SJCRH30 (cell line): ENCODE data around the gene NLRC5. TPM values are rescaled to one million over a fixed set of nuclear protein-coding genes. Genes with fewer than 3 reads are reported as not detected.
"Not testable (repeated sequence)": the region's sequence is repeated elsewhere in the genome, so short reads cannot be mapped to it uniquely, and the experiment has no call there.

Experiments used
- DNase-seq, 2 experiments: peaks; one replicate each; pipeline ENCODE4 v3.0.0-alpha.2; 2015 to 2020
- H3K27ac ChIP-seq: fragments of 250-450 bp; sonication (Bioruptor Pico); 2 replicates; pipeline ENCODE4 v1.5.1; 2020; ENCODE audit warnings: mild to moderate bottlenecking, moderate library complexity
- H3K27me3 ChIP-seq: fragments of 250-450 bp; sonication (Bioruptor Pico); 2 replicates; pipeline ENCODE4 v1.5.1; 2020; ENCODE audit warnings: mild to moderate bottlenecking, moderate library complexity
- H3K36me3 ChIP-seq: fragments of 250-450 bp; sonication (Bioruptor Pico); 2 replicates; pipeline ENCODE4 v1.5.1; 2020; ENCODE audit warnings: mild to moderate bottlenecking, moderate library complexity
- H3K4me1 ChIP-seq: fragments of 250-450 bp; sonication (Bioruptor Pico); 2 replicates; pipeline ENCODE4 v1.5.1; 2020; ENCODE audit warnings: mild to moderate bottlenecking, moderate library complexity
- H3K4me3 ChIP-seq: fragments of 250-450 bp; sonication (Bioruptor Pico); 2 replicates; pipeline ENCODE4 v1.5.1; 2020; ENCODE audit warnings: mild to moderate bottlenecking, moderate library complexity
- H3K9me3 ChIP-seq: fragments of 250-450 bp; sonication (Bioruptor Pico); replicated peaks from 2 replicates; pipeline ENCODE4 v1.5.1; 2020; ENCODE audit warnings: mild to moderate bottlenecking, moderate library complexity
- total RNA-seq: library from RNA; depleted of rRNA; stranded (reverse); fragments of >200 nt; shearing (Covaris generic); gene quantifications from 2 replicates; pipeline ENCODE4 v1.2.3, GENCODE V29; 2014

NLRC5 gene
- total RNA-seq, 1 experiment from 2014 or later = 2.9 TPM

GRCh38 chr16:57100445-57100844, 111.1 kb downstream of the NLRC5 start:
- no peaks in the 10 kb centered on the region for H3K4me1 ChIP-seq
- H3K27ac ChIP-seq = no peak overlapping the region
- no peak for DNase-seq
- no peaks in the 10 kb centered on the region for H3K27me3 ChIP-seq
- no peak overlapping the region for H3K4me3 ChIP-seq
- H3K9me3 ChIP-seq = no peaks in the 10 kb centered on the region
- no peaks in the 10 kb centered on the region for H3K36me3 ChIP-seq

DNA sequence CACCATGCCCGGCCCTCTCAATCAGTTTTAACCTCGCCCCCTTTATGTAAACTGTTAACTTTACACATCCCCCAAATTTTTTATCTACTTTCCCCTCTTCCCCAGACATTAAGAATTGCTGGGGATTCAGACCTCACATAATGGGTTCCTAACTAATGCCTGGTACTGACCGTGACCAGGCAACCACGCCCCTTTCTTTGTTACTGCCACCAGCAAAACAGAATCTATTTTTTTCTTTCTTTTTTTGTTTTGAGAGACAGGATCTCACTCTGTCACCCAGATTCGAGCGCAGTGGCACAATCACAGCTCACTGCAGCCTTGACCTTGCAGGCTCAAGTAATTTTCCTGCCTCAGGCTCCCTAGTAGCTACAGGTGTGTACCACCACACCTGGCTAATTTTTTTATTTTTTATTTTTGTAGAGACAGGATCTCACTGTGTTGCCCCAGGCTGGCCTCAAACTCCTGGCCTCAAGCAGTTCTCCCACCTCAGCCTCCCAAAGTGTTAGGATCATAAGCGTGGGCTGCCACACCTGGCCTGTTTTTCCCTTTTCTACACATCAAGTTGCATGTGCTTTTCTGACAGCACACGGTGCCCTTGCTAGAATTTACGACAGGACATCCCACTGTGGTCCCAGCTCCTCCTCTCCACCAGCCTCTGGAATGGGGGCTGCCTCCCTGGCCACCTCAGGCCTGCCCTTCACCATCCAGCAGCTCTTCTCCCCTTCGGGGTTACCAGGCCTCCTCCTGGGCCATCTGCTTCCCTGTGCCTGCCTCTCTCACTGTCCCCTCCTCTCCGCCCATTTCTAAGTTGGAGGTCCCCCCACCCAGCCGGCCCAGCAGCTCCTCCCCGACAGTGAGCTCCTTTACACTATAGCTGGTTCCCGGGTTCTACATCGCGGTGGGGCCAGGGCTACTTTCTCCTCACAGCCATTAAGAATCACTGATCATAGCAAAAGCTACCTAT, 113.8 kb downstream of the NLRC5 start:
- DNase-seq = no peak
- H3K27ac ChIP-seq = no peak overlapping the region
- H3K9me3 ChIP-seq = no peaks in the 10 kb centered on the region
- H3K36me3 ChIP-seq = no peaks in the 10 kb centered on the region
- H3K4me3 ChIP-seq = no peak overlapping the region
- H3K27me3 ChIP-seq = no peaks in the 10 kb centered on the region
- no peaks in the 10 kb centered on the region for H3K4me1 ChIP-seq

- no peak for DNase-seq
- Histone ChIP-seq H3K4me3 (no peak overlapping the region), H3K36me3 (no peaks in the 10 kb centered on the region), H3K4me1 (no peaks in the 10 kb centered on the region), H3K27me3 (no peaks in the 10 kb centered on the region), H3K27ac (no peak overlapping the region), H3K9me3 (no peaks in the 10 kb centered on the region)
Measured at GRCh38 chr16:57104706-57105105, 115.3 kb downstream of the NLRC5 start.

GRCh38 chr16:57105184-57105583, 115.8 kb downstream of the NLRC5 start:
- H3K4me3 ChIP-seq = no peak overlapping the region
- no peaks in the 10 kb centered on the region for H3K36me3 ChIP-seq
- no peaks in the 10 kb centered on the region for H3K9me3 ChIP-seq
- H3K27ac ChIP-seq = no peak overlapping the region
- DNase-seq = no peak
- no peaks in the 10 kb centered on the region for H3K4me1 ChIP-seq
- no peaks in the 10 kb centered on the region for H3K27me3 ChIP-seq

- Histone ChIP-seq H3K36me3 (no peaks in the 10 kb centered on the region), H3K4me1 (no peaks in the 10 kb centered on the region), H3K27me3 (no peaks in the 10 kb centered on the region), H3K27ac (no peak overlapping the region), H3K9me3 (no peaks in the 10 kb centered on the region), H3K4me3 (no peak overlapping the region)
- peak in 1 of 2 experiments; percentile 26 for DNase-seq
Measured at GRCh38 chr16:57106767-57107166, 117.4 kb downstream of the NLRC5 start.

- Histone ChIP-seq H3K36me3 (no peaks in the 10 kb centered on the region), H3K27me3 (no peaks in the 10 kb centered on the region), H3K4me1 (no peaks in the 10 kb centered on the region), H3K4me3 (no peak overlapping the region), H3K27ac (no peak overlapping the region), H3K9me3 (no peaks in the 10 kb centered on the region)
- no peak for DNase-seq
Measured at GRCh38 chr16:57107321-57107922, 118.1 kb downstream of the NLRC5 start.

DNA sequence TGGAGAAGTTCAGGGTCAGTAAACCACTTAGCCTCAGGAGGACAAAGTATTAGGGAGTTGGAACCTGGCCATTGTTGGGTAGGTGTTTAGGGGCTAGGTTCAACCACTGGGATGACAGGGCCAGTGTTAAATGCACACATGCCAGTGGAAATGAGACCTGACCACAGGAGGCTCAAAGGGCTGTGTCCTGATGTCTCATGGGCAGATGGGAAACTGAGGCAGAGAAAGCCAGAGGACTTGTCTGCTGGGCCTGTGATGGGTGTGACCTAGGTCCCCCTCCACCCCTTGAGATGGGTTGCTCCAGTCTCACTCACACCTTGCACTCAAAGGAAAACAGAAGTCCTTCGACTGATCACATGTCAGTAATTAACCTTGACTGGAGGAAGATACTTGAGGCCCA, 119.1 kb downstream of the NLRC5 start:
- no peaks in the 10 kb centered on the region for H3K27me3 ChIP-seq
- no peak for DNase-seq
- H3K36me3 ChIP-seq = no peaks in the 10 kb centered on the region
- no peak overlapping the region for H3K27ac ChIP-seq
- H3K4me3 ChIP-seq = no peak overlapping the region
- no peaks in the 10 kb centered on the region for H3K4me1 ChIP-seq
- no peaks in the 10 kb centered on the region for H3K9me3 ChIP-seq

- H3K36me3 ChIP-seq, H3K4me1 ChIP-seq, H3K27me3 ChIP-seq, H3K9me3 ChIP-seq, H3K27ac ChIP-seq, DNase-seq, H3K4me3 ChIP-seq: not testable (repeated sequence)
Measured at GRCh38 chr16:57109259-57110105, 120.1 kb downstream of the NLRC5 start.

DNA sequence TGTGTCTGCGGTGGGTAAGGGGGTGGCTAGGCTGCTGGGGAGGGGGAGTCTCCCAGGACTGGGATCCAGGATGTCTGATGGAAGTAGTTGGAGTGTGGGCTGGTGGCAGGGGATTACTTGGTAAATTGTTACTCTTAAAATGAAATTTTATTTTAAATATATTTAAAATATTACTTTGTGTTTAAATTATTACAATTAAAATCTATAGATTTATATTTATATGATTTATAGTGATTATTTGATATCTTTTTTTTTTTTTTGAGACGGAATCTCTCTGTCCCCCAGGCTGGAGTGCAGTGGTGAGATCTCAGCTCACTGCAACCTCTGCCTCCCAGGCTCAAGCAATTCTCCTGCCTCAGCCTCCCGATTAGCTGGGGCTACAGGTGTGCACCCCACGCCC, 121.6 kb downstream of the NLRC5 start:
- no peaks in the 10 kb centered on the region for H3K27me3 ChIP-seq
- no peaks in the 10 kb centered on the region for H3K36me3 ChIP-seq
- no peaks in the 10 kb centered on the region for H3K4me1 ChIP-seq
- H3K27ac ChIP-seq = no peak overlapping the region
- H3K9me3 ChIP-seq = no peaks in the 10 kb centered on the region
- DNase-seq = no peak
- H3K4me3 ChIP-seq = no peak overlapping the region

- no peaks in the 10 kb centered on the region for H3K27me3 ChIP-seq
- no peak overlapping the region for H3K4me3 ChIP-seq
- H3K27ac ChIP-seq = no peak overlapping the region
- H3K36me3 ChIP-seq = no peaks in the 10 kb centered on the region
- H3K9me3 ChIP-seq = no peaks in the 10 kb centered on the region
- DNase-seq = no peak
- H3K4me1 ChIP-seq = no peaks in the 10 kb centered on the region
Measured at GRCh38 chr16:57111420-57111819, 122.1 kb downstream of the NLRC5 start.

- Histone ChIP-seq H3K27ac (no peak overlapping the region), H3K4me3 (no peak overlapping the region), H3K4me1 (no peaks in the 10 kb centered on the region), H3K36me3 (no peaks in the 10 kb centered on the region), H3K9me3 (no peaks in the 10 kb centered on the region), H3K27me3 (no peaks in the 10 kb centered on the region)
- no peak for DNase-seq
Measured at GRCh38 chr16:57112403-57113041, 123.2 kb downstream of the NLRC5 start.

DNA sequence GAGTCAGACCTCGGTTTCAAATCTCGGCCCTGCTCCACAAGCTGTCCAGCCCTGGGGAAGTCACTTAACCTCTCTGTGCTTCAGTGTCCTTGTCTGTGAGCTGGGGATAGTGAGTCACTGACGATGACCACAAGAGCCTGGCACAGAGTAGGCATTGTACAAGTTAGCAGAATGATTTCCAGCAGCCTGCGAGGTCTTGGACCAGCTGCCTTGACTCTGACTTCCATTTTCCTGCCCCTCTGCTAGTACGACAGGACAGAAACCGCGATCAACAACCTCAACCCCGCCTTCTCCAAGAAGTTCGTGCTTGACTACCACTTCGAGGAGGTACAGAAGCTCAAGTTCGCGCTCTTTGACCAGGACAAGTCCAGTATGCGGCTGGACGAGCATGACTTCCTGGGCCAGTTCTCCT, 123.7 kb downstream of the NLRC5 start:
- no peaks in the 10 kb centered on the region for H3K9me3 ChIP-seq
- H3K4me3 ChIP-seq = no peak overlapping the region
- H3K4me1 ChIP-seq = no peaks in the 10 kb centered on the region
- no peak overlapping the region for H3K27ac ChIP-seq
- no peak for DNase-seq
- H3K36me3 ChIP-seq = no peaks in the 10 kb centered on the region
- no peaks in the 10 kb centered on the region for H3K27me3 ChIP-seq

DNA sequence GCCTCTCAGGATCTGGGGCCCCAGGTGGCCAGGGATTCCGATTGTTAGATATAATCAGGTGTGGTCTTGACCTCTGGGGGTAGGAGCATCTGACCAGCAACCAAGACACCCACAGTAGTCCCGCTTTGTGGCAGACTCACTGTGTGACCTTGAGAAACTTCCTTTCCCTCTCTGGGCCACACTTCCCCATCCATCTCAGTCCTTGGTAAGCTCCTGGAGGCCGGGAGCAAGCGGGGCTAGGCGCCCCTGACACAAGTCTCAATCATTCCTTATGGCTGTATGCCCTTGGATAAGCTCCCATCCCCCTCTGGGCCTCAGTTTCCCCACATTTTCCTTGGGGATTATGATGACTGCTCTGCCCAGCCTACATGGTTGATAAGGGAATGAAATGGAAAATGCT, 124.3 kb downstream of the NLRC5 start:
- H3K27ac ChIP-seq = no peak overlapping the region
- H3K9me3 ChIP-seq = no peaks in the 10 kb centered on the region
- no peak for DNase-seq
- no peaks in the 10 kb centered on the region for H3K36me3 ChIP-seq
- no peak overlapping the region for H3K4me3 ChIP-seq
- H3K27me3 ChIP-seq = no peaks in the 10 kb centered on the region
- no peaks in the 10 kb centered on the region for H3K4me1 ChIP-seq

DNA sequence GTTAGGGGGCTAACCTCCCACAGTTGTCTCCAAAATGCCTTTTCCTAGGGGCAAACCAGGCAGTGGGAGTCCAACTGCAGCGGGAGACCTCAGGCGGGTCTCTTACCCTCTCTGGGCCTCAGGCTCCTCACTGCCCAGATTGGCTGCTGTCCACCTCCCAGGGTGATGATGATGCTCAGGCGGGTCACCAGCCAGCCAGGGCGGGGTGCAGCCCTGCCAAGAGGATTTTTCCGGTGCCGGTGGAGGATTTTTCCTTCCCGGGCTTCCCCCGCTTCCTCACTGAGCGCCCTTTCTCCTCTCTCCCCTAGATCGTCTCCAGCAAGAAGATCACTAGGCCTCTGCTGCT, 125.8 kb downstream of the NLRC5 start:
- Histone ChIP-seq H3K27ac (no peak overlapping the region), H3K9me3 (no peaks in the 10 kb centered on the region), H3K4me3 (no peak overlapping the region), H3K4me1 (no peaks in the 10 kb centered on the region), H3K36me3 (no peaks in the 10 kb centered on the region), H3K27me3 (no peaks in the 10 kb centered on the region)
- DNase-seq = no peak
